ENCODE measurements around the gene GSTK1. TPM values are rescaled to one million over a fixed set of nuclear protein-coding genes. Genes with fewer than 3 reads are reported as not detected.

Gene GSTK1
- total and polyA plus RNA-seq, 2 of the 8 experiments (the other 6 are each of a cell fraction or from before 2014, with no cell fraction given): 25.5 to 32.5 TPM

- TF ChIP-seq KDM1A (IDR thresholded peaks at IDR 0.05; ENCODE audit: borderline replicate concordance, low read length) (no peak), HDAC2 (IDR thresholded peaks at IDR 0.05; ENCODE audit: borderline replicate concordance in 1 of 2, low read depth in 2 of 2, low read length in 2 of 2) (no peak), CREB1 (IDR thresholded peaks at IDR 0.05) (no peak)
Observed at GRCh38 chr7:143222782-143223181, 40.5 kb upstream of the GSTK1 start (continued).
